Heart left ventricle (tissue), 13 donors: Measurements from ENCODE around the gene ZFAND3.

ENCODE experiments used
- POLR2A ChIP-seq, 2 donors: fragments of 450-650 bp; IDR thresholded peaks; one replicate each; pipeline ENCODE4 v1.6.1; 2017; ENCODE audit warnings: antibody characterized with exemption in 2 of 2, mild to moderate bottlenecking in 2 of 2, moderate library complexity in 2 of 2
- TF ChIP-seq, protein P1 (sequence below), 12 donors: fragments of 200-600 bp; sonication (generic) in 4 of 12; IDR thresholded peaks; one replicate each; pipeline versions ENCODE4 v1.5.0 to v1.8.0; 2018 to 2022; ENCODE audit warnings: antibody characterized with exemption in 12 of 12, mild to moderate bottlenecking in 5 of 12
- donor health status: ischemic (EF 13 %, LVEDD 7.1; RV severe dilation, severe dysfunction).
- donor health status: DM: no; HTN: yes; CAD: no.
- donor health status: DM: no; HTN: no; CAD: no.
- donor health status: ischemic (EF 25% LVEDD 6.9; RV normal size, moderate dysfunction).
- donor health status: ischemic (EF 25% LVEDD 5.7; RV mildly dilated, moderate dysfunction).
- donor health status: ischemic (EF 35%, LVEDD 5.7; RV mildly dilated, moderate dysfunction).
- donor health status: nonischemic (EF 11% LVEDD 7.7; RV severe dilation, severe dysfunction).
- donor health status: DM: yes; HTN: yes; CAD: no.
- donor health status: PGD.
- donor health status: ischemic (EF 29% LVEDD 5.4; RV normal size, mild dysfunction).
- donor health status: nonischemic (EF 23%, LVEDD 6.1; RV moderate dilation, normal function).

GRCh38 chr6:38162493-38163185 lies 343.1 kb downstream of the ZFAND3 start:
- TF ChIP-seq, protein P1, sequence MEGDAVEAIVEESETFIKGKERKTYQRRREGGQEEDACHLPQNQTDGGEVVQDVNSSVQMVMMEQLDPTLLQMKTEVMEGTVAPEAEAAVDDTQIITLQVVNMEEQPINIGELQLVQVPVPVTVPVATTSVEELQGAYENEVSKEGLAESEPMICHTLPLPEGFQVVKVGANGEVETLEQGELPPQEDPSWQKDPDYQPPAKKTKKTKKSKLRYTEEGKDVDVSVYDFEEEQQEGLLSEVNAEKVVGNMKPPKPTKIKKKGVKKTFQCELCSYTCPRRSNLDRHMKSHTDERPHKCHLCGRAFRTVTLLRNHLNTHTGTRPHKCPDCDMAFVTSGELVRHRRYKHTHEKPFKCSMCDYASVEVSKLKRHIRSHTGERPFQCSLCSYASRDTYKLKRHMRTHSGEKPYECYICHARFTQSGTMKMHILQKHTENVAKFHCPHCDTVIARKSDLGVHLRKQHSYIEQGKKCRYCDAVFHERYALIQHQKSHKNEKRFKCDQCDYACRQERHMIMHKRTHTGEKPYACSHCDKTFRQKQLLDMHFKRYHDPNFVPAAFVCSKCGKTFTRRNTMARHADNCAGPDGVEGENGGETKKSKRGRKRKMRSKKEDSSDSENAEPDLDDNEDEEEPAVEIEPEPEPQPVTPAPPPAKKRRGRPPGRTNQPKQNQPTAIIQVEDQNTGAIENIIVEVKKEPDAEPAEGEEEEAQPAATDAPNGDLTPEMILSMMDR (IDR thresholded peaks at IDR 0.05) = no peak
- no peak for TF ChIP-seq POLR2A (IDR thresholded peaks at IDR 0.05)
